ENCODE data around the gene ACBD6.

Gene ACBD6

DNA sequence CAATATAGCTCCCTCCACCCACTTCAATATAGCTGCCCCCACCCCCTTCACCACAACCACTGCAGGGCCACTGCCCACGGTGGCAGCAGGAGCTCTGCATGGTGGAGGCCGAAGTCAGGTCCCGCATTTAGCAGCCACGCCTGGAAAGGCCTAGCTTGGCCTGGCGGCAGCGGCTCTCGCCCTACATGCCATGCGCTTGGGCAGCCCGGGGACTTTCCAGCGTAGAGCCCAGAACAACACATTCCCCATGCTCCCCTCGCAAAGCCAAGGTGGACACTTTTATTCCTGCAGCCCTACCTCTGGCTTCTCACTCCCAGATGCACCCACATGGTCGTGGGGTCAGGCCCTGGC, 235.2 kb downstream of the ACBD6 start:
- no peak for DNase-seq

DNA sequence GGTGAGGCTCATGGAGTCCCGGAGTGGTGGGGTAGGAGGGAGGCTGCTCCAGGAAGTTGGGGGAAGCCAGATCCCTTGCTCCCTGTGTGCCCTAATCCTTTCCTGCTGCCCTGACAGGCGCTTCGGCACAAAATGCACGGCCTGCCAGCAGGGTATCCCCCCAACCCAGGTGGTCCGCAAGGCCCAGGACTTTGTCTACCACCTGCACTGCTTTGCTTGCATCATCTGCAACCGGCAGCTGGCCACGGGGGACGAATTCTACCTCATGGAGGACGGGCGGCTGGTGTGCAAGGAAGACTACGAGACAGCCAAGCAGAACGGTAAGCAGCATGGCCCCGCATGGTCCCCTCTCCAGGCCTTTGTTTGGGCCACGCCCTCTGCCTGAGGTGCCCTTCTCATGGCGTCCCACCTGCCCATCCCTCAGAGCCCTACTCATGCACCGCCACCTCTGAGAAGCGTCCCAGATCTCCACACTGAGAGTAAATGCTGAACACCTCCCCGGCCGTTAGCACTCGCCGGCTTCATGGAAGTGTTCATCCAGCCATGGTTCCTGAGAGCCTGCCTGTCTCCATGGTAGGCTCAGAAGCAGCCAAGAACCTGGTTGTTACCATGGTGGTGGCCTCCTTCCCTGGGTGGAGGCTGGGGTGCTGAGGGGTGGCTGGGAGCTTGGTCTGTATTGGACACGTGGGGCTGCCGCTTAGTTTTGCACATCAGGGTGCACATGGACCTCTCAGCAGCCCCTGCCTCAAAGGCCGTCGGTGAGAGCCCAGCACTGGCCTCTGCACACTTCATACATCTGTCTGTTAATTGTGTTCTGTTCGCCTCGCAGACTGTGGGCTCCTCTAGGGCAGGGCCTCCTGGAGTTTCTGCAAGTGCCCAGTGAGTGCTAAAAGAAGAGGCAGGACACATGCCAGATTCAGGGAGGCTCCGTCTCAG, 235.8 kb downstream of the ACBD6 start:
- no peak for DNase-seq

DNA sequence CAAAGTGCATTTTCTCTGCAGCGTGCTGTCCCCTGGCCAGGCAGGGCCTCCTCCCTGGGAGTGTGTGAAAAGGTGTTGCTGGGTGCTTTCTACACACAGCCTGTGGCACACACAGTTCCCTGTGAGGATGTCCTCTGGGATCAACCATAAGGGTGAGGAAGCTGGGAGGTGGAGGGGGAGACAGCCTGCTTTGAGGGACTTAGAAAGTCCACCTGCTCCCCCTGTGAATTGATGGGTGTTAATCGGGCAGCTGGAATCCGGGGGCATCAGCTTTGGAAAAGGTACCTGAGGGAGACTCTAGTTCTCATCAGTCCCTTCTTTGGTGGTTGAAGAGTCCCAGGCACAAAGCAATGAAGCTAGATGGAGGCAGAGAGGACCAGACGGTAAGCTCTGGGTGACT, 236.5 kb downstream of the ACBD6 start:
- DNase-seq = no peak

DNA sequence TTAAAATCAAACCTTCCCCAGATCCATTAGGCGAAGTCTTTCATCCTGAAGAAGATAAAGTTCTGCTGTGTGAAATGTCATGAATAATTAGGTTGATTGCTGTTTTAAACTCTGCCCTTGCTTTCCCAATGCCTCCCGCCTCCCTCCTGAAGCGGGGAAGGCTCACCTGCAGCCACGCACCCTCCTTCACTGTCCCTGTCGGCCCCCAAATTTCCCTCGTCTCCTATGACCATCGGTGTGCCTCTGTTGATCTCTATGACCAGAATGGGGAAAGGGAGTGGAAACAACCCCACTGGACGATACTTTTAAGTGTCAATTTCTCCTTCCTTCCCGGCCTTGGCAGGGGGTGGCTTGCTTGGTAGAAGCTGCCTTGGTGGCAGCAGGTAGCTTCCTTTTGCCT, 237.2 kb downstream of the ACBD6 start:
- no peak for DNase-seq

DNA sequence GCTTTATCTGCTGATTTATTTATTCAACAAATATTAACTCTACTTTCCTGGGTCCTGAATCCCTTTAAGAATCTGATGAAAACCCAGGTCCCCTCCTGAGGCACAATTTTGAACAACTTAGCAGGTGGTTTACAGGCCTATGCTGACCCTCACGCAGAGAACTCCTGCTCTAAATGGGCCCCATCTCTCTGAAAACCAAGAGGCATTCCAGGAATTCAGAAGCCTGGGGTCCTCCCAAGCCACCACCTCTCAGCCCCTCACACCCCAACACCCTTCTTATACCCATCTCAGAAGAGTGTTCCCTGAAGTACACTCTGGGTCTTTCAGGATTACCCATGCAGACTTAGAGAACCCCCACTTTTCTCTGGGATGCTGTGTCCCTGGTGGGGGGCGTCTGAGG, 237.8 kb downstream of the ACBD6 start:
- DNase-seq = no peak

DNA sequence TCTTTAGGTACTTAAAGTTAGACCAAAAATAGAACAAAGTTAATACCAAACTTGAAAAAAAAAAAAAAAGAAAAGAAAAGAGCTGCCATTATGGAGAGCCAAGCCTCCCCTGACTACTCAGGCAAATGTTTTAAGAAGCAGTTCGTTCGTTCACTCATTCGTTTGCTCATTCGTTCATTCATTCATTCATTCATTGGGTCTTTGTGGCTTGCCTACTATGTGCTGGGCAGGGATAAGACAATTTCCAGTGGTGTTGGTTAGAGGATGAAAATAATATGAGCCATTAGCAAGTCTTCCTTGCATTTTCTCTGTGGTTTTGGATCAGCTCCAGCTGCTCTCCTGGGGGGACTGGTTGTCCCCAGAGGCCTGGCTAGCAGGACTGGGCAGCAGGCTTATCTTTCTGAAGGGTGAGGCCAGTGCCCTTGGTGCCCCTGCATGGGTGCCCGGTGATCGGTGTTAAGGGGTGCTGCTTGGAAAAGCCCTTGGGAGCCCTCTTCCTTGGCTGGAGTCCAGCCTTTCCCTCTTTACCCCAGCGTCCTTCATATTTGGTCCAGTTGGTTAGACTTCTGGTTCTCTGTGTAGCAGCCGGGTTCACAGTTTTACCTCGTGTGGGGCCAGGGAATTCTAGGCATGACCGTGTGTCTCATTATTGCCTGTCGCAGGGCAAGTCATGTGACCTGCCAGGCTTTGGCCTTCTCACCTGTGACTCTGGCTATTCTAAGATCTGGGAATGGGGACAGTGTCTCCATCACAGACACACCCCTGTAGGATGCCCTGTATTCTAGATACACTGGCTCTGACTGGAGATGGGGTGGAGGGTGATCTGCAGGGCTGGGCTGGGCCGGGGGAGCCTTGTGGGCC, 239.5 kb downstream of the ACBD6 start:
- no peak for DNase-seq

DNA sequence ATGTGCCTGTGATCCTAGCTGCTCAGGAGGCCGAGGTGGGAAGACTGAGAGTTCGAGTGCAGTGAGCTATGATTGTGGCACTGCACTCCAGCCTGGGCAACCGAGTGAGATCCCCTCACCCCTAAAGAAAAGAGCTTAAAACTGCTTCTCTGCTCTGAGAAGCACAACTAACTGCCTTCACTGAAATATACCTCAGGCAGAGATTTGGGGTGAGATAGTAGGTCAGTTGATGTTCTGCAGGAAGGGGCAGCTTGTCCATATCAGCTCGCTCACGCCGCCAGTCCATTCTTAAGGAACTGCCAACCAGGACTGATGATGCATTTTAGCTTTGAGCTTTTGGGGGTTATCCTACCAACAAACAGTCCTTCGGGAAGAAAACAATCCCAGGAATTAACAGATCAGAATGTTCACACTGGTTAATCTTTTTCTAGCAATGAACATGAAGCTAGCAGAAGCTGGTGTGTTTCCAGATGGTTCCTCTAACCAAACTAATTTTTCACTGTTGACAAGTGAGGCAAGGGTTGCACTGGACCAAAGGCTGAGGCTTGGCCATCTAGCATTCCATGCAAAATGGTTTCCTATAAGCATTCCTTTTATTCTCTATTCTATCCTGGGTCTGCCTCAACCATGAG, 240.7 kb downstream of the ACBD6 start:
- DNase-seq = no peak

DNA sequence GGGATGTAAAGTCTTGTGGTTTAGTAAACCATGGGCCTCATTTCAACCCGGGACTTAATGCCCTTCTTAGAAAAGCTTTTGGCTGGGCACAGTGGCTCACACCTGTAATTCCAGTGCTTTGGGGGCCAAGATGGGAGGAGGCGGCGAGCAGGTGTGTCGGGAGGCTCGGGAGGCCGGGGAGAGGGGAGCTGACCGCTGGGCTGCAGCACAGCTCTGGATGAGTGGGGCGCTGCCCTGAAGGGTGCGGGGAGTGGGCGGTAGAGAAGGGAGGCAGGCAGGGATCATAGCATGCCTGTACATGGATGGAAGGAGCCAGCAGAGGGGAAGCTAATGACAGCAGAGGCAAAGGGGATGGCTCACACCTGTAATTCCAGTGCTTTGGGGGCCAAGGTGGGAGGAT, 241.3 kb downstream of the ACBD6 start:
- DNase-seq = no peak

DNA sequence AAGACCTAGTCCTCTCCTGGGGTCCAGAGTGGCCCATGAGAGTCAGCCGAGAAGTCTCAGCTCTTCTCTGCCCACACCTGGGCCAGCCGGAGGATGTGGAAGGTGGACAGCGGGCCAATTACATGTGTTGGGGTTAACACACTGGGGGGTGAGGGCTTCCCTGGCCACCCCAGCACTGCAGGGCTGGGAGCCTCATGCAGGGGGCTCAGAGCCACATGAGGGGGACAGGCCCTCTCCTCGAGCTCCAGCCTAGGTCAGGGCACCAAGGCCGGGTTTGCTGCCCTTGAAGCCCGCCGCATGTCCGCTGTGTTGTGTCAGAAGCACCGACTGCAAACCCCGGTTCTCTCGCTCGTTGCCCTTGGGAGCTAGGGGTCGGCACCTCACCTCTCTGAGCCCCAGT, 241.8 kb downstream of the ACBD6 start:
- no peak for DNase-seq

DNA sequence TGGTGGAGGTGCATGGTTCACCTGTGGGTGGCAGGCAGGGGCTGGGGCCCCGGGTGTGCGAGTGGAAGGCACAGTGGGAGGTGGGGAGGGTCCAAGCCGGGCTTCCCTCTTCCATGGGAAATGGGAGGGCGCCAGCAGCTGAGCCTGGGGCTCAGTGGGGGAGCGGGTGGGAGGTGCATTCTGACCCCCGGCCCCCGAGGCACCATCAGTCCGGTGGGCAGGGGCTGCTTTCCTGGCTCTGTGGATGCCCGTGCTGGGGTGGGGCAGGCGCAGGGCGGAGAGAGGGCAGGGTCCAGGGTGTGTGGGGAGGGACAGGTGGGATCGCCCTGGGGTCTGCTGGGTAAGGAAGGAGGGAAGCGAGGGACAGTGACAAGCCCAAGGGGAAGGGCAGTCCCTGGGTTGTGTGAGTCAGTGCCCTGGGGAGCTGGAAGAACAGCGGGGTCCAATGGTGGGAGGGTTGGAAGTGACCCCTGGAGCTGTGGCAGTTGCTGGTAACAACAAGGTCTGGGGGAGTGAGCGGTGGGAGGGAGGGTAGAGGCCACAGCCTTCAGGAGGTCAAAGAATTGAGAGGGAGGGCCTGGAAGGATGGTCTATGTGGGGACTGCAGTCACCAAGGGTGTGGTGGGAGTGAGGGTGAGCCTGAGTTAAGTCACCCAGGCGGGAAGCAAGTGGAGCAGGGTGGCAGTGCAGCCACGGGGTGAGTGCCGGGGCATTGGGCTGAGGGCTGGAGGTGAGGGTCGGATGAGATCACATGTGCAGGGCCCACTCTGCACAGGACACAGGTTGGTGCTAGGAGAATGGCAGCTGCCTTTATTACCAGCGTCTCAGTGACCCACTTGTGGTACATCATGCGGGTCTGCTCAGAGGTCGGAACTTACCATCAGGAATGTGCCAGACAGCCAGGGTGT, 242.7 kb downstream of the ACBD6 start:
- no peak for DNase-seq

DNA sequence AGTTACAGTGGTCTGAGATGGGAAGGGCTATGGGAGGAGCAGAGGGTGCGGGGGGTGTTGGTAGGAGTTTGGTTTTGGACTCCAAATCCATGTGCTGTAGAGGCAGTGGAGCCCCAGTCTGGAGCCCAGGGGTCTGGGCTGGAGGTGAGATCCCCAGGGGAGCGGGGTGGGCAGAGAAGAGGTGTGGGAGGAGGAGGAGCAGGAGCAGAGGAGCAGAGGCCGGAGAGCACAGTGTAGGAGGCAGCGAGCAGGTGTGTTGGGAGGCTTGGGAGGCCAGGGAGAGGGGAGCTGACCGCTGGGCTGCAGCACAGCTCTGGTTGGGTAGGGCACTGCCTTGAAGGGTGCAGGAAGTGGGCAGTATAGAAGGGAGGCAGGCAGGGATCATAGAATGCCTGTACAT, 243.4 kb downstream of the ACBD6 start:
- no peak for DNase-seq

DNA sequence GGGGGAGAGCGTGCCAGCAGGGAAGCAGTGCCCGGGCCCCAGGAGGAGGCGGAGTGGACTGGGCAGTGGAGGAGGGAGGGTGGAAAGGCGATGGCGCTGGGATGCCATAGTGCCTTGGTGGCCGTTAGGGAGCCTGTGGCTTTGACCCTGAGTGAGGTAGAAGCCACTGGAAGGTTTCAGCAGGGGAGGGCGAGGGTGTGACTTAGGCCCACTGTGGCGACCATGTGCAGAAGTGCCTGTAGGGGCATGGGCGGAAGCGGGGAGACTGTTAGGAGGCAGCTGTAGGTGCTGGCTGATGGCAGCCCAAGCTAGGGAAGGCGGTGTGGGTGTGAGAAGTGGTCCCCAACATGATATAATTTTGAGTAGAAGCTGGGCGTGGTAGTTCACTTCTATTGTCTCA, 244.1 kb downstream of the ACBD6 start:
- DNase-seq = no peak

DNA sequence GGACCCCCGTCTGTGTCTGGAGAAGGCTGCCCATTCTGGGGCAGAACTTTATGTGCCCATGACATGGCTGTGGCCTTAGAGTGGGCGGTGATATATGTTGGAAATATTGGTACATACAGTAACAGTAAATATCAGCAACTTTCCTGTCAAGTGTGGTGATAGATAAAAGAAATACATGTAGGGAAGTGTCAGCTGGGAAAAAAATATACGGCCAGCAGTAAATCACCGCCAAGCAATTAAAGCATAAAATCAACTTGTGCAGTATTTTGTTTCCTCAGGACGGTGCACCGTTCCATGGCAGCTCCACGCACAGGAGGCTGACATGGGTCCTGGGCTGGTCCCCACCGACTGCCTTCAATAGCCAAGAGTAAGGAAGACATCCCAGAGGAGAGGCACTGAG, 244.9 kb downstream of the ACBD6 start:
- no peak for DNase-seq

DNA sequence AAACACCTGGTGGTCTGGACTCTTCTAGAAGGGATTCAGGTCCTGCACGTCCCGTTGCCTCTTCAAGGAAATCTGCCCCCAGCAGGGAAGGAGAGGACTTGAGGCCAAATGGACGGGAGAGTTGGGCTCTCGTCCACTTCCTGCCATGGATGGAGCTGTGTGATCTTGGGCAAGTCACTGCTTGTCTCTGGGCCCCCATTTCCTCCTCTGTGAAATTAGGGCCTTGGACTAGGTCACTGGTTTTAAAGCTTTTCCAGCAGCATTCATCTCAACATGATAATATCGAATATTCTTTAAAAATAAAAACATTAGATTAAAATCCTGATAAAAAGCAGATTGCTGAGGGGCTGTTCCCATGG, 245.4 kb downstream of the ACBD6 start:
- DNase-seq = no peak

DNA sequence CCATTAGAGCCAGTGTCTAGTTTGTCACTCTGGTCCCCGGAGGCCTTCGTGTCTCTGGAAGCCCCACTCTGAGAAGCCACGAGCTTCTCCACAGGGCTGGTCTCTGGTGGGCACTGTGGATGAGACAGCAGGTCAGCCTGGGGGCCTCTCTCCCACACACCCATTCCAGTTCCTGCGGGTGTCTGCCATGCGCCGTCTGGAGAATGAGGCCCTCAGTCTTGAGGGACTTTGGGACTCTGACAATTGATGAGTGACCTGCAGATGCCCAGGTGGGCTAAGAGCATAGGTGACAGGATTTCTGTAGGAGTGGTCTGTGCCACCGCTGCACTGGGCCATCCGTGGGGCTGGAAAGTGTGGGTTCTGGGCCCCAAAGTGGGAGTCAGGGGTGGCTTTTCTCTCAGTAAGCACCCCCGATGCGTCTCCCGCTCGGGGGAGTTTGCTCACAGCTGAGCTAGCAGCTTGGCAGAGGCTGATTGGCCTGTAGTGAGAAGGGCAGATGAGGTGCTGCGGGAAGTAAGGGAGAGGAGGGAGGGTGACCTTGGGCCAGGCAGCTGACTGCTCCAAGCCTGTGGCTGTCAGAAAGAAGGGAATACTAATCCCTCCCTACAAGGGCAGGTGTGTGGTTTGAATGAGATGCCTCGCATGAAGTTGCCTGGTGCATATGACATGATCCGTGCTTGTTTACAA, 245.9 kb downstream of the ACBD6 start:
- no peak for DNase-seq

DNA sequence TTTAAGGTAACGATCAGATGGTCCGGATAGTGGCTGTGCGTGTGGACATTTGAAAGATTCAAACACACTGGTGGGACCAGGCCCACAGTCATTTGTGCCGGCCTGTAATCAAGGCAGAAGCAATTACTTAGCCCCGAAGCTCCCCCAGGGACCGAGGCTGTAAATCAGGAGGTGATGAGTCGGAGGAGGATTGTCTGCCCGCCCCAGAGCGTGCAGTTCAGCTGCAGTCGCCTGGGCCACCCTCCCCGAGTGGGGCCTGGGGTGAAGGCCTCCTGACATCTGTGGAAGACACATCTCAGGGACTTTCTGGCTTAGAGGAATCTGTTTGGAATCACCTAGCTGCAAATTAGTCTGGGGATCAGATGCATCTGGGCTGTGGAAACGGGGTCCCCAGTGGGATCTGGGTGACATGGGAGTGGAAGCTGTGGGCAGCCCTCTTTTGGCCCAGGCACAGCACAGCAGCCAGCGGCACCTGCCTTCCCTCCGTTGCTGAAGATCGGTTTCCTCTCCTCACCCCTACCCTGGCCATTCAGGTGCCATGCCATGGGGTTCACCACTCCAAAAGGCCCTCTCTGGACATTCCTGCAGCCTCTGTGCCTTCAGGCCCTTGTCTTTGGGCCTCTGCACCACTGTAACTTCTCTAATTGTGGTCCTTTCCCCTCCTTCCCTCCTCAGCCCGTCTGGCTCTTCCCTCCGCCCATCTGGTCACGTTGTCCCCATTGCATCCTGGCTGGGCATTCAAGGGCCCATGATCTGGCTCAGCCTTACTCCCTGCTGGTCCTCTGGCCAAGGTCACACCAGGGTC, 246.6 kb downstream of the ACBD6 start:
- no peak for DNase-seq

DNA sequence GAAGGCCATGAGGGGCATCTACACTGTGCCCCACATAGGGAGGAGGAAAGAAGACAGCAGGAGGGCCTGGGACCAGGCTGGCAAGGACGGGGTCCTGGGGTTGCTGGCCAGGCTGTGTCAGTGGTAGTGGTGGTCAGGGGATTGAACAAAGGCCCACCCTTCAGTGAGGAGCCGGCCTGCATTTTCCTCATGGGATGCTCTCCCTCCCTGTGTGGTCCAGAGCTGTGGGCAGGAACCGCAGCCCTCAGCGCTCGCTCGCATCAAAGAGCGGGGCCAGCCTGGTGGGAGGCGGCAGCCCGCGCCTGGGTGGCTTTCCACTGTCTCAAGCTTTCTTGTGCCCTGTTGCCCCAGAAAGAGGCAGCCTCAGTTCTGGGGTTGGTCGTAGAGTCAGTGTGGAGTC, 247.5 kb downstream of the ACBD6 start:
- DNase-seq = no peak

DNA sequence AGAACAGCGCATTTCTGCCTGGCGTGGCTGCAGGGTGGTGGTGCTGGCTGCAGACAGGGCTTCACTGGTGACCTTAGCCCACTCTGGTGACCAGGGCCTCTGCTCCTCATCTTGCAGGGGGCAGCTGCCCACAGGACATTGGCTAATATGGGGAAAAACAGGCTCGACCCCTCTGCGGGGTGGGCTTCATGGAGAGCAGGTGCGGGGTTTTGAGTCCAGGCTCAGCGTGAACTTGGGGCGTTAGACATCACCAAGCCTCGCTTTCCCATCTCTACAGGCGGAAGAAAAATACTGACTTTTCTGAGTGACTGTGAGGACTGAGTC, 247.9 kb downstream of the ACBD6 start:
- DNase-seq = no peak

DNA sequence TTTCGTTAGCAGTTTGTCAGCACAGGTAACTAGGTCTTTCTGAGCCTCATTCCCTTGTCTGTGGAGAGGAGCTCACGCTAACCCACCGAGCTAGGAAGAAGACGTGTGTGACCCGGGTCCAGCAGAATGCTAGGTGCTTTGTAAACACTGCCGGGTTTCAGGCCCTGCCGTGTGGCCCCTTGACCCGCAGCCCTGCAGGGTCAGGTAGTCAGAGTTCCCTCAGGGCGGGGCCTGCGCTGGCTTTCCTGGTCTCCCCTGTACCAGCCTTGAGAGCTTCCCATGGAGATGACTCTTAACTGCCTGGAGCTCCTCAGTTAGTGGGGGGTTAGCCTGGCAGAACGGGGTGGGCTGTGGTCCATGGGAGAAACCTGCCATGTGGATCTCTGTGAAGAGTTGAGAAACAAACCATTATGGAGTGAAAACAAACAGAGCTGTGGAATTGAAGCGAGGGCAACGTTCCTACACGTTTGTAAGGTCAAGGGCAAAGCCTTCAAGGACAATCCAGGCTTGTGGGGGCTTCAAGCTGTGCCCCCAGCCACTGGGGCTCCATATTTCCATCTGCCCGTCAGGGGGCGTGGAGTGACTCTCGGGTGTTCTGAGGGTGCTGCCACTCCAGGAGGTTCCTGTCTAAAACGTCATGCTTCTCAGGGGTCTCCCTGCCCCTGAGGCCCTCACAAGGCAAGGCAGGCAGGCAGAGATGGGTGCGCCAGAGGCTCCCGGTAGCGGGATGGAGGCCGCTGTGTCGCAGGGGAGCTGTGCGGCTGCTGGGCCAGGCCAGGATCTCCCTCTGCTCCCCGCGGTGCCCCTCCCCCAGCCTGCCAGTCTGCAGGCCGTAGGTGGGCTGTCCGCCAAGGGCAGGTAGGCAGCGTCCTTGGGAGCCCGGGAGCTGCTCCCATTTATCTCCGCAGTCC, 248.5 kb downstream of the ACBD6 start:
- no peak for DNase-seq
